AG04450 (cell line): Measurements from ENCODE around the gene DHRS3. TPM values are rescaled to one million over a fixed set of nuclear protein-coding genes. Genes with fewer than 3 reads are reported as not detected.
"Not testable (repeated sequence)": the region's sequence is repeated elsewhere in the genome, so short reads cannot be mapped to it uniquely, and the experiment has no call there.

Source experiments
- CTCF ChIA-PET: fragments of 300-600, 350-600 bp; formaldehyde crosslinking; extraction: SDS; loops from one replicate; lab custom pipeline; 2022; ENCODE audit warnings: antibody characterized with exemption, inconsistent platforms; lab: Charles Lee
- POLR2A ChIA-PET: fragments of 350-600 bp; formaldehyde crosslinking; extraction: SDS; loops from one replicate; lab custom pipeline; 2021; ENCODE audit warnings: antibody characterized with exemption, inconsistent platforms; lab: Yijun Ruan, JAX
- DNase-seq: peaks from one replicate; pipeline ENCODE4 v3.0.0-alpha.2; 2011; ENCODE audit warnings: low read depth, low spot score
- H3K27ac ChIP-seq: one replicate; pipeline ENCODE4 v1.5.1; 2012; ENCODE audit warnings: low read depth, low read length, control low read depth
- H3K27me3 ChIP-seq: one replicate; pipeline ENCODE4 v1.6.0; 2012; ENCODE audit warnings: low read length; ENCODE audit not compliant: control insufficient read depth, insufficient read depth
- H3K4me3 ChIP-seq: 2 replicates; pipeline ENCODE4 v1.5.1; 2011; ENCODE audit warnings: mild to moderate bottlenecking, low read depth, low read length, control low read depth
- H3K9me3 ChIP-seq: 2 replicates; pipeline ENCODE4 v1.5.1; 2012; ENCODE audit warnings: low read length; ENCODE audit not compliant: control insufficient read depth, insufficient read depth
- polyA plus RNA-seq: library from polyadenylated mRNA; depleted of rRNA; stranded (reverse); fragments of >200 nt; gene quantifications from 2 replicates; pipeline ENCODE4 v1.2.3, GENCODE V29; 2011
- TF ChIP-seq, protein P1 (sequence below): IDR thresholded peaks from 2 replicates; pipeline ENCODE4 v1.5.1; 2011; ENCODE audit warnings: low read depth, low read length, control low read depth, inconsistent platforms

The DHRS3 gene
- polyA plus RNA-seq, 1 experiment, result 42.3 TPM

DNA sequence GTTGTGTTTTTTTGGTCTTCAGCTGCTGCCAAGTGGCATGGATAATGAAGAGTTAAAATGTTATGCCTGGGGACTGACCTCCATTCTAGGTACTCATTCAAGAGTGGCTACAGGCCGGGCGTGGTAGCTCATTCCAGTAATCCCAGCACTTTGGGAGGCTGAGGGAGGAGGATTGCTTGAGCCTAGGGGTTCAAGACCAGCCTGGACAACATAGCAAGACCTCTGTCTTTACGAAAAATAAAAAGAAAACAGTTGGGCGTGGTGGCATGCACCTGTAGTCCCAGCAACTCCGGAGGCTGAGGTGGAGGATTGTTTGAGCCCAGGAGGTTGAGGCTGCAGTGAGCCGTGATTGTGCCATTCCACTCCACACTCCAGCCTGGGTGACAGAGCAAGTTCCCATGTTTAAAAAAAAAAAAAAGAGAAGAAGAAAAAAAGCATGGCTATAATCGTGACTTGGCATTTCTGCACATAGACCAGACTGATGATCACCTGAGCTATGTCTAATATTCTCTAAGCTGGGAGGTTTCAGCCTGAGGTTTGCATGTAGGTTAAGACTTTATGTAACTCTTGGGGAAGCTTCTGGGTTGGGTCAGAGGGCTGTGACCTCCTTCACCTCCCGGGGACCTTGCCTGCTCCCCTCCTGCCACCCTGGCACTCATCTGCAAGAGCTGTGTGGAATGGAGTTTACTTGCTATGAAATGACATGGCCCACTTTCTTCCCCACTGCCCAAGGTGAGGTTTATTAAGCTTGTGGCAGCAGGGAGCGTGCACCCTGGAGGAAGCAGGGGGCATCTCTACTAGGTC, 51.3 kb downstream of the DHRS3 start:
- TF ChIP-seq, protein P1, sequence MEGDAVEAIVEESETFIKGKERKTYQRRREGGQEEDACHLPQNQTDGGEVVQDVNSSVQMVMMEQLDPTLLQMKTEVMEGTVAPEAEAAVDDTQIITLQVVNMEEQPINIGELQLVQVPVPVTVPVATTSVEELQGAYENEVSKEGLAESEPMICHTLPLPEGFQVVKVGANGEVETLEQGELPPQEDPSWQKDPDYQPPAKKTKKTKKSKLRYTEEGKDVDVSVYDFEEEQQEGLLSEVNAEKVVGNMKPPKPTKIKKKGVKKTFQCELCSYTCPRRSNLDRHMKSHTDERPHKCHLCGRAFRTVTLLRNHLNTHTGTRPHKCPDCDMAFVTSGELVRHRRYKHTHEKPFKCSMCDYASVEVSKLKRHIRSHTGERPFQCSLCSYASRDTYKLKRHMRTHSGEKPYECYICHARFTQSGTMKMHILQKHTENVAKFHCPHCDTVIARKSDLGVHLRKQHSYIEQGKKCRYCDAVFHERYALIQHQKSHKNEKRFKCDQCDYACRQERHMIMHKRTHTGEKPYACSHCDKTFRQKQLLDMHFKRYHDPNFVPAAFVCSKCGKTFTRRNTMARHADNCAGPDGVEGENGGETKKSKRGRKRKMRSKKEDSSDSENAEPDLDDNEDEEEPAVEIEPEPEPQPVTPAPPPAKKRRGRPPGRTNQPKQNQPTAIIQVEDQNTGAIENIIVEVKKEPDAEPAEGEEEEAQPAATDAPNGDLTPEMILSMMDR, result no peak
- ChIA-PET CTCF (no interaction called here), POLR2A (interaction anchor here (0.7 kb wide), 2 partner anchors 829 to 1285 kb away, joined by 4 read pairs; no protein-coding TSS in a partner anchor)
- Histone ChIP-seq H3K27ac (no peak overlapping the region), H3K4me3 (no peak overlapping the region), H3K27me3 (peaks cover 4% of the 10 kb centered on the region), H3K9me3 (peaks cover 28% of the 10 kb centered on the region)
- no peak for DNase-seq

DNA sequence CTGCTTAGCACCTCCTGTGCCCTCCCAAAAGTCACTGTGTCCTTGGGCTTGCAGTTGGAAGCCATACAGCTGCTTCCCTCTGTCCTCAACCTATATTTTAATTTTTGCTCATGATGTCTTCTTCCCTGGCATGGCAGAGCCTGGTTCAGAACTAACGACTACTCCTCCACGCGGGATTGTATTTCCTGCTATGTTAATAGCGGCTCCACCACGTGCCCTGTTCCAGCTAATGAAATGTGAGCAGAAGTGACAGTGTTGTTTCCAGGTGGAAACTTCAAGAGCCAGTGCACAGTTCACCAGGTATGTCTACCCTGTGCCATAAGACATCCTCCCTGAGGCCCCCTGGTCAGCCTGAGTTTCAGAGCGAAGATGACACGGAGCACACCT, 52.1 kb downstream of the DHRS3 start:
- TF ChIP-seq, protein P1, result no peak
- POLR2A ChIA-PET, result no interaction called here
- Histone ChIP-seq H3K27me3 (peaks cover 4% of the 10 kb centered on the region), H3K9me3 (peaks cover 30% of the 10 kb centered on the region), H3K27ac (no peak overlapping the region), H3K4me3 (no peak overlapping the region)
- CTCF ChIA-PET, result no interaction called here
- no peak for DNase-seq

DNA sequence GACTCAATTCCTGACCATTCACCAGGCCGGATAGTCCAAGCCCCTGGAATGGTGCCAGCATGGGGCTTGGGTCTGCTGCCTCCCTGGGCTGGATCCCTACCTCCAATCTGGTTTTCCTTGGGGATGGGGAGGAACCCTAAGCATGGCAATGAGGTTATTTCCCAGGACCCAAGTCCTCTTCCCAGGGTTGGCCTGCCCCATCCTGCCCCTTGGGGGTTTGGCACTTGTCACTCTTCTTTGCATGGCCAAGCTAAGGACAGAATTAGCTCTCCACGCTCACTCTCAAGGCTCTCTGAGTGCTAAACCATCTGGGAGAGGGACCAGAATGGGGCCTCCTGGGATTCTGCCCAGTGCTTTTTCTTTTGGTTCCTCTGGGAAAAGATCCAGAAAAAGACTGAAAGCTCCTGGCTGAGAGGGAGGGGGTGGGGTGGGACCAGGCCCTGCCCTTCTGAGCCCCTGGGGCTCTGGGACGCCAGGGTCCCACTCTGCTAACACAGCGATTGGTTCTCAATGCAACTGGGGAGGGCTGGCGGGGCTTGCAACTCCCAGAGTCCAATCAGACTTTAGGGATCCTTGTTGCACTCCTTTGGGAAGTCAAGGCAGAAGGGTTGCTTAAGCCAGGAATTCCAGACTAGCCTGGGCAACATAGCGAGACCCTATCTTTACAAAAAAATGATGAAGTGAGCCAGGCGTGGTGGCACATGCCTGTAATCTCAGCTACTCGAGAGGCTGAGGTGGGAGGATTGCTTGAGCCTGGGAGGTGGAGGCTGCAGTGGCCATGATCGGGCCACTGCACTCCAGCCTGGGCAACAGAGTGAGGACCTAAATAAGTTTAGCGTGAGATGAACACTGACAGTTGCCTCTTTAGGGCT, 52.7 kb downstream of the DHRS3 start:
- no peak overlapping the region for H3K27ac ChIP-seq
- H3K27me3 ChIP-seq, result peaks cover 4% of the 10 kb centered on the region
- ChIA-PET CTCF (no interaction called here), POLR2A (no interaction called here)
- no peak overlapping the region for H3K4me3 ChIP-seq
- DNase-seq, result no peak
- TF ChIP-seq, protein P1, result no peak
- peaks cover 30% of the 10 kb centered on the region for H3K9me3 ChIP-seq

DNA sequence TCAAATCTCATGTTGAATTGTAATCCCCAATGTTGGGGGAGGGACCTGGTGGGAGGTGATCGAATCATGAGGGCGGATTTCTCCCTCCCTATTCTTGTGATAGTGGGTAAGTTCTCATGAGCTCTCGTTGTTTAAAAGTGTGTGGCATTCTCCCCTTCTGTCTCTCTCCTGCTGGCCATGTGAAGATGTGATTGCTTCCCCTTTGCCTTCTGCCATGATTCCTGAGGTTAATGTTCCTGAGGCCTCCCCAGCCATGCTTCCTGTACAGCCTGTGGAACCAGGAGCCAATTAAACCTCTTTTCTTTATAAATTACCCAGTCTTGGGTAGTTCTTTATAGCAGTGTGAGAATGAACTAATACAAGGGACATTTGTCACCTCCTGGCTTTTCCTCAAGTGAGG, 53.8 kb downstream of the DHRS3 start:
- DNase-seq, H3K4me3 ChIP-seq, POLR2A ChIA-PET, H3K27ac ChIP-seq, H3K27me3 ChIP-seq: not testable (repeated sequence)
- CTCF ChIA-PET, result interaction anchor here (1.2 kb wide), 1 partner anchor 95 kb away, joined by 3 read pairs; no protein-coding TSS in a partner anchor
- H3K9me3 ChIP-seq, result peaks cover 30% of the 10 kb centered on the region

DNA sequence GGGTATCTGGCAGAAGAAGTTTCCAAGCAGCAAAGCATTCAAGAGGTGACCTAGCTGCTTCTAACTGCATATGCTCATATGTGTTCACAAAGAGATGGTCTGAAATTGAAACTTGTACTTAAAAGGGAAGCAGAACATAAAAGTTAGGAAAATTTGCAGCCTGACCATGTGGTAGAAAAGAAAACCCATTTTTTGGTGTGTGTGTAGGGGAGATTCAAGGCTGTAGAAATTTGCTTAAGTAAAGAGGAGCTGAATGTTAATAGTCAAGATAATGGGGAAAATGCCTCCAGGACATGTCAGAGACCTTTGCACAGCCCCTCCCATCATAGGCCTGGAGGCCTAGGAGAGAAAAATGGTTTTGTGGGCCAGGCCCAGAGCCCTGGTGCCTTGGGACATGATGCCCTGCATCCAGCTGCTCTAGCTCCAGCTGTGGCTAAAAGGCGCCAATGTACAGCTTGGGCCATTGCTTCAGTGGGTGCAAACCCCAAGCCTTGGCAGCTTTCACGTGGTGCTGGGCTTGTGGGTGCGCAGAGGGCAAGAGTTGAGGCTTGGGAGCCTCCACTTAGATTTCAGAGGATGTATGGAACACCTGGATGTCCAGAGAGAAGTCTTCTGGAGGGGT, 54.9 kb downstream of the DHRS3 start:
- Histone ChIP-seq H3K9me3 (peaks cover 30% of the 10 kb centered on the region), H3K4me3 (no peak overlapping the region), H3K27me3 (peaks cover 4% of the 10 kb centered on the region), H3K27ac (no peak overlapping the region)
- no peak for DNase-seq
- TF ChIP-seq, protein P1, result no peak
- POLR2A ChIA-PET, result no interaction called here
- CTCF ChIA-PET, result interaction anchor here (1.2 kb wide), 1 partner anchor 96 kb away, joined by 3 read pairs; no protein-coding TSS in a partner anchor
